NOMO-1 treated with dmso at 0.1 percent for 144 hours (cell line): ENCODE results near the gene OR7D2.

Source experiments
- DNase-seq: peaks from one replicate; lab custom pipeline; 2025; ENCODE audit not compliant: unreplicated experiment; lab: John Stamatoyannopoulos, UW

Gene OR7D2

GRCh38 chr19:9178901-9179300 lies at the start of gene OR7D2:
Gene OR7D2, plus strand, starts transcription at chr19:9178979. Its CDS starts 6,803 bp downstream, at chr19:9185782.
- DNase-seq, result no peak

GRCh38 chr19:9130965-9131364 lies 47.8 kb upstream of the OR7D2 start:
- DNase-seq, result peak; percentile 22

- no peak for DNase-seq
Observed at GRCh38 chr19:9132422-9132821, 46.4 kb upstream of the OR7D2 start.

- DNase-seq, result no peak
Observed at GRCh38 chr19:9139609-9140158, 39.1 kb upstream of the OR7D2 start.

GRCh38 chr19:9140159-9140874 lies 38.5 kb upstream of the OR7D2 start, which contains the start of gene ZNF317:
Gene ZNF317, plus strand, starts transcription at chr19:9140397. Its CDS starts 15,620 bp downstream, at chr19:9156017.
- DNase-seq, result peak; percentile 73

GRCh38 chr19:9144920-9145319 lies 33.9 kb upstream of the OR7D2 start:
- no peak for DNase-seq

- no peak for DNase-seq
Observed at GRCh38 chr19:9146882-9147281, 31.9 kb upstream of the OR7D2 start.

- DNase-seq, result no peak
Observed at GRCh38 chr19:9148697-9149096, 30.1 kb upstream of the OR7D2 start.

- no peak for DNase-seq
Observed at GRCh38 chr19:9149997-9150396, 28.8 kb upstream of the OR7D2 start.

- no peak for DNase-seq
Observed at GRCh38 chr19:9150650-9151049, 28.1 kb upstream of the OR7D2 start.

- no peak for DNase-seq
Observed at GRCh38 chr19:9151367-9151766, 27.4 kb upstream of the OR7D2 start.

- DNase-seq, result no peak
Observed at GRCh38 chr19:9155591-9155990, 23.2 kb upstream of the OR7D2 start.

GRCh38 chr19:9156304-9156703 lies 22.5 kb upstream of the OR7D2 start:
- no peak for DNase-seq

GRCh38 chr19:9159891-9160290 lies 18.9 kb upstream of the OR7D2 start:
- DNase-seq, result no peak

- no peak for DNase-seq
Observed at GRCh38 chr19:9161427-9161826, 17.4 kb upstream of the OR7D2 start.

GRCh38 chr19:9165261-9165660 lies 13.5 kb upstream of the OR7D2 start:
- no peak for DNase-seq

- DNase-seq, result no peak
Observed at GRCh38 chr19:9166846-9167245, 11.9 kb upstream of the OR7D2 start.

GRCh38 chr19:9171393-9171991 lies 7.3 kb upstream of the OR7D2 start:
- DNase-seq, result no peak

- no peak for DNase-seq
Observed at GRCh38 chr19:9175326-9175725, 3.5 kb upstream of the OR7D2 start.

GRCh38 chr19:9183000-9183399 lies 4.2 kb downstream of the OR7D2 start:
- DNase-seq, result no peak

- DNase-seq, result no peak
Observed at GRCh38 chr19:9187191-9187590, 8.4 kb downstream of the OR7D2 start.

- DNase-seq, result no peak
Observed at GRCh38 chr19:9189535-9189934, 10.8 kb downstream of the OR7D2 start.
